K562 (cell line): ENCODE measurements around the gene KRT16. TPM values are rescaled to one million over a fixed set of nuclear protein-coding genes. Genes with fewer than 3 reads are reported as not detected.
A peak's percentile ranks its signal among the peaks of the same experiment; 100 is the strongest.
"Not testable (repeated sequence)": the region's sequence is repeated elsewhere in the genome, so short reads cannot be mapped to it uniquely, and the experiment has no call there.

ENCODE experiments used
- ATAC-seq: fragments of 200-7000 bp; cut with Tn5 transposase; 3 replicates; pipeline ENCODE4 v1.9.1; 2020; ENCODE audit warnings: moderate library complexity
- BruUV-seq: library from RNA; stranded (reverse); fragments of 400-500 nt; replicated peaks from 2 replicates; lab custom pipeline; 2021; lab: Mats Ljungman, UMichigan
- CTCF ChIA-PET: fragments of 300-600 bp; formaldehyde crosslinking; extraction: SDS; loops from one replicate; lab custom pipeline; 2021; ENCODE audit warnings: low intra/inter-chr PET ratio; lab: Yijun Ruan, JAX
- POLR2A ChIA-PET: fragments of 300-600, 350-650 bp; sonication (Branson Sonifier 250); formaldehyde crosslinking; extraction: SDS; loops from one replicate; lab custom pipeline; 2021; ENCODE audit warnings: antibody characterized with exemption, inconsistent platforms; lab: Yijun Ruan, JAX
- DNase-seq, 4 experiments: peaks; one replicate each; pipeline versions ENCODE4 v3.0.0 to v3.0.0-alpha.2; 2011 to 2018; ENCODE audit warnings: low spot score in 3 of 4, mixed read lengths in 3 of 4; ENCODE audit errors: extremely low read depth in 1 of 4
- FAIRE-seq: peaks from 2 replicates; lab custom pipeline; 2011; peaks lifted over from hg19 to GRCh38; lab: Jason Lieb, UNC
- H2AFZ ChIP-seq: 2 replicates; pipeline ENCODE4 v1.6.0; 2011; ENCODE audit warnings: low read depth, low read length, control low read depth, inconsistent platforms
- H3K27ac ChIP-seq: fragments of 200-600 bp; 3 replicates; pipeline ENCODE4 v1.8.0; 2011; ENCODE audit warnings: low read depth, mild to moderate bottlenecking, control low read depth, inconsistent platforms, low read length, moderate library complexity, mixed read lengths; ENCODE audit errors: extremely low read depth
- H3K27me3 ChIP-seq, 2 experiments: fragments of 300-600 bp in 1 of 2; 2 replicates in 1 of 2; 3 replicates in 1 of 2; pipeline versions ENCODE4 v1.6.0 to v1.8.0; 2011; ENCODE audit warnings: inconsistent platforms in 2 of 2, low read length in 2 of 2, mild to moderate bottlenecking in 1 of 2, mixed read lengths in 1 of 2, moderate library complexity in 1 of 2; ENCODE audit not compliant: control insufficient read depth in 2 of 2, insufficient read depth in 2 of 2
- H3K36me3 ChIP-seq: fragments of 300-600 bp; 3 replicates; pipeline ENCODE4 v1.8.0; 2011; ENCODE audit warnings: mild to moderate bottlenecking, low read length, inconsistent platforms; ENCODE audit not compliant: control insufficient read depth, insufficient read depth
- H3K4me1 ChIP-seq, 2 experiments: fragments of 200-600 bp in 1 of 2; replicated peaks in 1 of 2; 2 replicates in 1 of 2; 3 replicates in 1 of 2; pipeline versions ENCODE4 v1.5.1 to v1.8.0; 2011; ENCODE audit warnings: inconsistent platforms in 2 of 2, low read length in 2 of 2, mild to moderate bottlenecking in 1 of 2, mixed read lengths in 1 of 2, moderate library complexity in 1 of 2; ENCODE audit not compliant: control insufficient read depth in 2 of 2, insufficient read depth in 2 of 2
- H3K4me2 ChIP-seq: 2 replicates; pipeline ENCODE4 v1.6.1; 2011; ENCODE audit warnings: low read length, control low read depth, inconsistent platforms, mixed read lengths; ENCODE audit not compliant: insufficient read depth
- H3K4me3 ChIP-seq: fragments of 200-600 bp; sonication (generic), shearing (Covaris generic); 2 replicates; pipeline ENCODE4 v1.5.1; 2016; ENCODE audit warnings: control low read depth, inconsistent platforms
- H3K79me2 ChIP-seq: fragments of 200-600 bp; 3 replicates; pipeline ENCODE4 v1.8.0; 2011; ENCODE audit warnings: low read length, inconsistent platforms; ENCODE audit not compliant: control insufficient read depth, insufficient read depth
- H3K9ac ChIP-seq, 2 experiments: 2 replicates each; pipeline versions ENCODE4 v1.6.0 to v1.6.1; 2011; ENCODE audit warnings: low read depth in 2 of 2, low read length in 2 of 2, control low read depth in 1 of 2, inconsistent platforms in 1 of 2, mild to moderate bottlenecking in 1 of 2, mixed read lengths in 1 of 2; ENCODE audit not compliant: insufficient read depth in 1 of 2
- H3K9me1 ChIP-seq: one replicate; pipeline ENCODE4 v1.6.0; 2011; ENCODE audit warnings: inconsistent platforms, mild to moderate bottlenecking, low read length, moderate library complexity; ENCODE audit not compliant: control insufficient read depth, insufficient read depth
- H3K9me3 ChIP-seq: replicated peaks from 2 replicates; pipeline ENCODE4 v1.5.1; 2011; ENCODE audit warnings: low read depth, low read length, inconsistent platforms; ENCODE audit not compliant: control insufficient read depth, insufficient read depth
- H4K20me1 ChIP-seq: replicated peaks from 2 replicates; pipeline ENCODE4 v1.6.1; 2011; ENCODE audit warnings: low read length, inconsistent platforms, mixed read lengths; ENCODE audit not compliant: control insufficient read depth, insufficient read depth
- TAL1 ChIP-seq: fragments of 450-650 bp; IDR thresholded peaks from 2 replicates; pipeline ENCODE4 v1.6.1; 2016; ENCODE audit warnings: mild to moderate bottlenecking
- WGBS: fragments of 100-300 bp; shearing (Covaris generic); methylation state at CpG from one replicate; pipeline ENCODE4 v1.1.6; 2016; ENCODE audit warnings: low coverage, mixed read lengths; ENCODE audit not compliant: insufficient coverage; ENCODE audit errors: missing lambda C conversion rate; 5-methylcytosine and 5-hydroxymethylcytosine counted together
- in situ Hi-C: fragments of 300-500 bp; cut with MboI; formaldehyde crosslinking; loops from 4 replicates; pipeline ENCODE4 v1.15.0; 2018; ENCODE audit warnings: inconsistent platforms, mixed read lengths
- intact Hi-C: fragments of 100-400 bp; cut with micrococcal nuclease; formaldehyde crosslinking; loops from 2 replicates; pipeline ENCODE4 v1.14.2; 2022
- polyA plus RNA-seq, 8 experiments: library from polyadenylated mRNA; depleted of rRNA in 4 of 8; stranded (reverse) in 5 of 8; unstranded in 3 of 8; fragments of >200 nt; fragmentation: Nextera tagmentation in 2 of 8; fragmentation: Illumina TruSeq in 1 of 8; extraction: Ambion mirVana in 2 of 8; extraction: Trizol in 1 of 8; gene quantifications; 2 replicates each; pipeline versions ENCODE4 v1.2.1 to v1.2.3, GENCODE V29; 2011 to 2014; ENCODE audit warnings: inconsistent platforms in 1 of 8, missing spikeins in 1 of 8
- total RNA-seq, 7 experiments: library from RNA; depleted of rRNA in 6 of 7; stranded (reverse); fragments of >200 nt in 6 of 7; fragmentation: Illumina TruSeq in 2 of 7; extraction: Trizol in 2 of 7; gene quantifications; 2 replicates each; pipeline versions ENCODE4 v1.2.1 to v1.2.3, GENCODE V29; 2011 to 2021; ENCODE audit warnings: low replicate concordance in 1 of 7
- TF ChIP-seq, protein P1 (sequence below), 3 experiments: fragments of 200-800 bp in 1 of 3; sonication (Bioruptor generic) in 1 of 3; sonication (generic) in 1 of 3; formaldehyde crosslinking in 1 of 3; IDR thresholded peaks; 2 replicates each; pipeline versions ENCODE4 v1.6.1 to v1.8.0; 2016 to 2022; ENCODE audit warnings: mild to moderate bottlenecking in 2 of 3, missing compliant biosample characterization in 2 of 3, missing genetic modification characterization in 2 of 3, missing genetic modification reagents in 1 of 3
- TF ChIP-seq, protein P2 (sequence below): fragments of 200-800 bp; sonication (Bioruptor generic); IDR thresholded peaks from 2 replicates; pipeline ENCODE4 v1.6.1; 2017; ENCODE audit warnings: missing genetic modification characterization, missing compliant biosample characterization

The KRT16 gene
- total and polyA plus RNA-seq, 9 of the 15 experiments (the other 6 are each of a cell fraction or from before 2014, with no cell fraction given) = 0.04 TPM; not detected in 8

DNA sequence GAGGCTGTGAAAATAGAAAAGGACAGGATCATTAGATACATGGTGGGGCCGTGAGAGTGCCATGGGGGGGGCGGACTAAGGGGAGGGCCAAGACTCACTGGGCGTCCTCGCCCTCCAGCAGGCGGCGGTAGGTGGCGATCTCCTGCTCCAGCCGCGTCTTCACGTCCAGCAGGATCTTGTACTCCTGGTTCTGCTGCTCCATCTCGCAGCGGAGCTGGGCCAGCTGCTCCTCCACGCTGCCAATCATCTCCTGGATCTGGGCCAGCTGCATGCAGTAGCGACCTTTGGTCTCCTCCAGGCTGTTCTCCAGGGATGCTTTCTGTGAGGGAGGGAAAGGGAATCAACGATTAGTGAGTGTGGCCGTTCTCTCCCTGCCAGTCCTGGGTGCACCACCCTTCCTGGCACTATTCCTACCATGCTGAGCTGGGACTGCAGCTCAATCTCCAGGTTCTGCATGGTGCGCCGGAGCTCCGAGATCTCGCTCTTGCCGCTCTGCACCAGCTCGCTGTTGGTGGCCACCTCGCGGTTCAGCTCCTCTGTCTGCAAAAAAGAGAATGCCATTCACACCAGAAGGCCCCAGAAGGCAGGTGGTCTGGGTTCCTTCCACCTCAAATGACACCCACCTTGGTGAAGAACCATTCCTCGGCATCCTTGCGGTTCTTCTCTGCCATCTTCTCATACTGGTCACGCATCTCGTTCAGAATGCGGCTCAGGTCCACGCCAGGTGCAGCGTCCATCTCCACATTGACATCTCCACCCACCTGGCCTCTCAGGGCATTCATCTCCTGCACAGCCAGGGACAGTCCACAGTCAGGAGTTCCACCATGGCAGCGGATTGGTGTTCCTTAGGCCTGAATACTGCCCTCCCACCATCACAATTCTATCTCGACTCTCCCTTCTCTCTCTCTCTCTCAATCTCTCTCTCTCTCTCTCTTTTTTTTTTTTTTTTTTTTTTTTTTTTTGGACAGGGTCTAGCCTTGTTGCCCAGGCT is 29.1 kb downstream of the KRT16 start (continued):
- TF ChIP-seq, protein P1, sequence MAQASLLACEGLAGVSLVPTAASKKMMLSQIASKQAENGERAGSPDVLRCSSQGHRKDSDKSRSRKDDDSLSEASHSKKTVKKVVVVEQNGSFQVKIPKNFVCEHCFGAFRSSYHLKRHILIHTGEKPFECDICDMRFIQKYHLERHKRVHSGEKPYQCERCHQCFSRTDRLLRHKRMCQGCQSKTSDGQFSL (CRISPR knock-in tag; IDR thresholded peaks at IDR 0.05) = peak; percentile 75; the same call in 1 of the 2 replicates
- TF ChIP-seq, protein P1 (tag; IDR thresholded peaks at IDR 0.05) = peak in 1 of 2 experiments; percentile 75; a peak in 1 of 4 replicates
- TF ChIP-seq, protein P2, sequence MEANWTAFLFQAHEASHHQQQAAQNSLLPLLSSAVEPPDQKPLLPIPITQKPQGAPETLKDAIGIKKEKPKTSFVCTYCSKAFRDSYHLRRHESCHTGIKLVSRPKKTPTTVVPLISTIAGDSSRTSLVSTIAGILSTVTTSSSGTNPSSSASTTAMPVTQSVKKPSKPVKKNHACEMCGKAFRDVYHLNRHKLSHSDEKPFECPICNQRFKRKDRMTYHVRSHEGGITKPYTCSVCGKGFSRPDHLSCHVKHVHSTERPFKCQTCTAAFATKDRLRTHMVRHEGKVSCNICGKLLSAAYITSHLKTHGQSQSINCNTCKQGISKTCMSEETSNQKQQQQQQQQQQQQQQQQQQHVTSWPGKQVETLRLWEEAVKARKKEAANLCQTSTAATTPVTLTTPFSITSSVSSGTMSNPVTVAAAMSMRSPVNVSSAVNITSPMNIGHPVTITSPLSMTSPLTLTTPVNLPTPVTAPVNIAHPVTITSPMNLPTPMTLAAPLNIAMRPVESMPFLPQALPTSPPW (CRISPR knock-in tag) = 0 out of 2 replicates have a peak, but pooled peaks have one; percentile 18
- no peak for TF ChIP-seq TAL1

DNA sequence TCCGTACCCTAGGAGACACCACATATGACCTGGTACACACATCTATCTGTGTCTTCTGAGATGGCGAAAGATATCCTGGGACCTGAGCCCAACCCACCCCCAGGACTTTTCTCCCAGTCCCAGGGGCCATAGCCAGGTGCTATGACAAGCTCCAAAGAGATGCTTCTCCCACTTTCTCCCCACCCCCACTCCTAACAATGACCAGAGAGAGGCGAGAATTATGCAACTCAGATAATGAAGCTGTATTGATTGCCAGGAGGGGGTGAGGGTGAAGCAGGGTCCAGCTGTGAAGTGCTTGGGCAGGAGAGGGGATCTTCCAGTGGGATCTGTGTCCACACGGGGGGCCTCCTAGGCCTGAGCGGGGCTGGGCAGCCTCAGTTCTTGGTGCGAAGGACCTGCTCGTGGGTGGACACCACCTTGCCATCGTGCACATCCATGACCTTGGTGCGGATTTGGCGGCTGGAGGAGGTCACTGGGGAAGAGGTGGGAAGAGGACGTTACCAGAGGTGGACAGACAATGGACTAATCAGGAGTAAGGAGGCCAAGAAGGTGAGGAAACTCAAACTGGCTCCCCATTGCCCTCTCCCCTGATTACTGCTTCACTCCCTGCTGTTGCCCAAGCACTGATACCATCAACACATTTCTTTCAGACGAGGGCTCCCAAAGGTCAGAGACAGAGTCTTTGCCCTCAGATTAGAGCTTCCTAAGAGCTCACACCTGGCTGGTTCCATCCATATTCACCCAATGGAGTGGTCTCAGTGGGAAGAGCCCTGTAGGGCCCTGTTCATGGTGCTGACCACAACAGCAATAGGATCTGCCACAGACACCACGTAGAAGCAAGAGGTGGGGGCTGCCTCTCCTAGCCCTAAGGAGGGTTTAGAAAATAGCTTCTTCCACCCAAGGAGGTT is 30.3 kb downstream of the KRT16 start:
- H3K27me3 ChIP-seq = peaks cover 8 to 43% of the 10 kb centered on the region in 2 experiments; a peak in 4 of 5 replicates
- H3K36me3 ChIP-seq, H3K79me2 ChIP-seq, H3K9me1 ChIP-seq, H3K27ac ChIP-seq, in situ Hi-C loops, ATAC-seq, FAIRE-seq, H4K20me1 ChIP-seq, H2AFZ ChIP-seq, intact Hi-C loops, H3K9ac ChIP-seq, H3K4me1 ChIP-seq, CTCF ChIA-PET, H3K9me3 ChIP-seq, BruUV-seq, H3K4me2 ChIP-seq, DNase-seq, H3K4me3 ChIP-seq: not testable (repeated sequence)
- POLR2A ChIA-PET = interaction anchor here (1.7 kb wide), 1 partner anchor 11 kb away, joined by 3 read pairs; no protein-coding TSS in a partner anchor
- 4% methylated on average over 13 of the region's 13 CpGs for WGBS
